Activated naive CD8-positive, alpha-beta T cell treated with anti-CD3 and anti-CD28 coated beads for 36 hours (primary cell): ENCODE measurements around the gene INSR. TPM values are rescaled to one million over a fixed set of nuclear protein-coding genes. Genes with fewer than 3 reads are reported as not detected.
"Not testable (repeated sequence)": the region's sequence is repeated elsewhere in the genome, so short reads cannot be mapped to it uniquely, and the experiment has no call there.

Experiments
- DNase-seq: peaks from one replicate; pipeline ENCODE4 v3.0.0; 2021
- H3K27ac Mint-ChIP-seq: one replicate; pipeline ENCODE4 v1.8.0; 2022; ENCODE audit warnings: mild to moderate bottlenecking, moderate library complexity, mixed read lengths
- H3K27me3 Mint-ChIP-seq: one replicate; pipeline ENCODE4 v1.8.0; 2022; ENCODE audit warnings: mild to moderate bottlenecking, mixed read lengths
- H3K36me3 Mint-ChIP-seq: one replicate; pipeline ENCODE4 v1.8.0; 2021; ENCODE audit warnings: mild to moderate bottlenecking, mixed read lengths
- H3K4me1 Mint-ChIP-seq: one replicate; pipeline ENCODE4 v1.8.0; 2021; ENCODE audit warnings: mixed read lengths
- H3K4me3 Mint-ChIP-seq: one replicate; pipeline ENCODE4 v1.8.0; 2022; ENCODE audit warnings: mild to moderate bottlenecking, moderate library complexity, mixed read lengths
- H3K9me3 Mint-ChIP-seq: one replicate; pipeline ENCODE4 v1.8.0; 2022; ENCODE audit warnings: mixed read lengths
- total RNA-seq, 2 experiments: library from RNA; stranded (reverse); gene quantifications; one replicate each; pipeline ENCODE4 v1.2.3, GENCODE V29; 2021

Gene INSR
- total RNA-seq, 2 experiments from 2014 or later = 1.2 to 1.4 TPM

DNA sequence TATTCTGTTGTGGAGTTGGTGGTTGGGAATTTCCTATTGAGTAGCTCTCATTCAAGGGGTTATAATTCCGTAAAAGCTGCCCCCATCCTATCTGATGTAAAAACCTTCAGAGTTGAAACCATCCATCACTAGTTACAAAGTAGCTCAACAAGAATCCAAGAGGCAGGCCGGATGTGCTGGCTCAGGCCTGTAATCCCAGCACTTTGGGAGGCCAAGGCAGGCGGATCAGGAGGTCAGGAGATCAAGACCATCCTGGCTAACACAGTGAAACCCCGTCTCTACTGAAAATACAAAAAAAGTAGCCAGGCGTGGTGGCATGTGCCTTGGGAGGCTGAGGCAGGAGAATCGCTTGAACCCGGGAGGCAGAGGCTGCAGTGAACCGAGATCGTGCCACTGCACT is 14.1 kb upstream of the INSR start:
- not testable (repeated sequence) for H3K4me1 Mint-ChIP-seq, H3K27ac Mint-ChIP-seq, H3K4me3 Mint-ChIP-seq

DNA sequence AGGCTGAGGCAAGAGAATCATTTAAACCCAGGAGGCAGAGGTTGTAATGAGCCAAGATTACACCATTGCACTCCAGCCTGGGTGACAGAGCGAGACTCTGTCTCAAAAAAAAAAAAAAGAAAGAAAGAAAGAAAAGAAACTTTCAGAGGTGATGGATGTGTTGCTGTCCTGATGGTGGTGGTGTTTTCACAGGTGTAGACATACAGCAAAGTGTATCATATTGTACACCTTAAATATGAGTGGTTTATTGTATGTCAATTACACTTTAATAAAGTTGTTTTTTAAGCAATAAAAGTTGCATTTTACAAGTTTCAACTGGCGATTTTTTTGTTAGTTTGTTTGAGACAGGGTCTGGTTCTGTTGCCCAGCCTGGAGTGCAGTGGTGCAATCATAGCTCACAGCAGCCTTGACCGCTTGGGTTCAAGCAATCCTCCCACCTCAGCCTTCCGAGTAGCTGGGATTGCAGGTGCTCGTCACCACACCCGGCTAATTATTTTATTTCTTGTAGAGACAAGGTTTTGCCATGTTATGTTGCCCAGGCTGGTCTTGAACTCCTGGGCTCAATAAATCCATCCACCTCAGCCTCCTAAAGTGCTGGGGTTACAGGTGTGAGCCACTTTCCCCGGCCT is 13.5 kb upstream of the INSR start:
- Mint-ChIP-seq H3K4me3 (no peak overlapping the region), H3K27me3 (no peaks in the 10 kb centered on the region), H3K36me3 (no peaks in the 10 kb centered on the region), H3K9me3 (no peaks in the 10 kb centered on the region), H3K4me1 (no peaks in the 10 kb centered on the region), H3K27ac (no peak overlapping the region)
- DNase-seq = no peak

More for the DNA sequence above, 14.1 kb upstream of the INSR start:
- DNase-seq, H3K27me3 Mint-ChIP-seq, H3K9me3 Mint-ChIP-seq, H3K36me3 Mint-ChIP-seq: not testable (repeated sequence)

DNA sequence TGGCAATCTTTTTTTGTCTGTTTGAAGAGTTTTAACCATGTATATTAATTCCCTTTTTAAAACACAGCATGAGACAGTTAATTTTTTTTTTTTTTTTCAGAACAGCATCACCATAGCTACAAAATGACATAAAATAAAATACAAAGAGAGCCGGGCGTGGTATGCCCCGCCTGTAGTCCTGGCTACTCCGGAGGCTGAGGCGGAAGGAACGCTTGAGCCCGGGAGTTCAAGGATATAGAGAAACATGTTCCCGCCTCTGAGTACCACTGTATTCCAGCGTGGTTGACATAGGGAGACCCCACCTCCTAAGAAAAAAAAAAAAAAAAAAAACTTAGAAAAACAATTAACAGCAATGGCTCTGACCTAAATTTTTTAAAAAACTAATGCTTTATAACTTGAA is 10.0 kb upstream of the INSR start:
- Mint-ChIP-seq H3K27ac (no peak overlapping the region), H3K9me3 (no peaks in the 10 kb centered on the region), H3K36me3 (no peaks in the 10 kb centered on the region), H3K4me1 (no peaks in the 10 kb centered on the region), H3K4me3 (no peak overlapping the region), H3K27me3 (no peaks in the 10 kb centered on the region)
- DNase-seq = no peak

DNA sequence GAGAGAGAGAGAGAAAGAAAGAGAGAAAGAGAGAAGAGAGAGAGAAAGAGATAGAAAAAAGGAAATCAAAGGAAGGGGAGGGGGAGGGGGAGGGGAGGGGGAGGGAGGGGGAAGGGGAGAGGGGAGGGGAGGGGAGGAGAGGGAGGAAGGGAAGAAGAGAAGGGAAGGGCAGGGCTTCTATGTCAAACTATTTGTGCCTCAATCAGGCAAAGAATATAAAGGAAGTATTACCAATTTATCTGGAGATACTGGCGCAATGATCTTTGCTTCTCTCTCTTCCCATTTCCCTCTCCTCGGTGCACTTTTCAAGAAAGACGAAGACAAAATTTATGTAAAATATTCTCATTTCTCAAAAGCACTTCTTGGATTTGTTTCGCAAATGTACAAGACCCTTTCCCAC is 9.3 kb upstream of the INSR start:
- H3K9me3 Mint-ChIP-seq = no peaks in the 10 kb centered on the region

DNA sequence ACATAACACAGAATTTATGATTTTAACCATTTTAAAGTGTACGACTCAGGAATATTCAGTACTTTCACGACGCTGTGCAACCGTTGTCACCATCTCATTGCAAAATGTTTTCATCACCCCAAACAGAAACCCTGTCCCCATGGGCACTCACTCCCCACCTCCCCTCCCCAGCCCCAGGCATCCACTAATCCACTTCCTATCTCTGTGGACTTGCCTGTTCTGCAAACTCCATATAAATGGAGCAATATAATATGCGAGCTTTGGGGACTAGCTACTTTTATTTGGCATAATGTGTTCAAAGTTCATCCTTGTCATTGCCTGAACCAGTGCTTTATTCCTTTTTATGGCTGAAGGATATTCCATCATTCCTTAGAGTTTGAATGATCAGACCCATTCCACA is 7.3 kb upstream of the INSR start:
- no peak overlapping the region for H3K4me3 Mint-ChIP-seq
- DNase-seq = no peak
- no peaks in the 10 kb centered on the region for H3K4me1 Mint-ChIP-seq
- peaks cover 19% of the 10 kb centered on the region for H3K27me3 Mint-ChIP-seq
- H3K36me3 Mint-ChIP-seq = no peaks in the 10 kb centered on the region
- H3K27ac Mint-ChIP-seq = no peak overlapping the region
- no peaks in the 10 kb centered on the region for H3K9me3 Mint-ChIP-seq

More for the DNA sequence above, 9.3 kb upstream of the INSR start:
- no peak for DNase-seq
- no peak overlapping the region for H3K4me3 Mint-ChIP-seq
- peaks cover 1% of the 10 kb centered on the region for H3K27me3 Mint-ChIP-seq
- no peaks in the 10 kb centered on the region for H3K4me1 Mint-ChIP-seq
- no peak overlapping the region for H3K27ac Mint-ChIP-seq
- no peaks in the 10 kb centered on the region for H3K36me3 Mint-ChIP-seq

DNA sequence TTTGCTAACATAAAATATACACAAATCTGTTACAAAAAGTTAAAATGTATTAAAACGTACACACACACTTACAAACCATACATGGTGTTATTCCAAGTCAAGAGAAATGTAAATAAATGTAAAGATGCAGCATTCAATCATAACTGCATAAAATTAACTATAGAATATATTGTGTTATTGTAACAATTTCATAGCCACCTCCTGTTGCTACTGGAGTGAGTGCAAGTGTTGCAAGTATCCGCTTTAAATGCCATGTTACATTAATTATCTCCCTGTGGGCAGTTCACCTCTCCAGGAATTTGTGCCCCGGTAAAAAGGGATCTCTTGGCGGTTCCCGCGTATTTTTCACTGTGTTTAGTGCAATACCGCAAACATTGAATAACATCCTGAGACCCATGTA is 3.5 kb upstream of the INSR start:
- no peak overlapping the region for H3K27ac Mint-ChIP-seq
- H3K27me3 Mint-ChIP-seq = peaks cover 48% of the 10 kb centered on the region
- H3K4me1 Mint-ChIP-seq = peaks cover 7% of the 10 kb centered on the region
- no peak for DNase-seq
- H3K36me3 Mint-ChIP-seq = no peaks in the 10 kb centered on the region
- no peaks in the 10 kb centered on the region for H3K9me3 Mint-ChIP-seq
- H3K4me3 Mint-ChIP-seq = no peak overlapping the region

DNA sequence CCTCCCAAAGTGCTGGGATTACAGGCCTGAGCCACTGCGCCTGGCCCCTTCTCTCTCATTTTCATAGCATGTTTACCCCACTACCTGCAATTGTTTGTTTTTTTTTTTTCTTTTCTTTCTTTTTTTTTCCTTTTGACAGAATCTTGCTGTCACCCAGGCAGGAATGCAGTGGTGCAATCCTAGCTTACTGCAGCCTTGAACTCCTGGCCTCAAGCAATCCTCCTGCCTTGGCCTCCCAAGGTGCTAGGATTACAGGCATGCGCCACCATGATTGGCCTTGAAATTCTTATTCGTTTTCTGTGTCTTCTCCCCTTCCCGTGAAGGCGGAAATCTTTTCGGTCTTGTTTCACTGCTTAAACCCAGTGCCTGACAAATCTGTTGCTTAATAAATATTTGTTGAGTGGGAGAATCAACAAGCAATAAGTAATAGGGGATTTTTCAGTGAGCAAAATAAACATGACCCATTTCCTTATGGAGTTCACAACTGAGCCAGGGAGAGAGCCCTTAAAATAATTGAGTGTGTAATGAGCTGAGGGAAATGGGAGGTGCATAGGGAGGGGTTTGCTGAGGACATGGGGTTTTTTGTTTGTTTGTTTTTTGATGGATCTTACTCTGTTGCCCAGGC is 1.8 kb upstream of the INSR start:
- Mint-ChIP-seq H3K27me3 (peaks cover 57% of the 10 kb centered on the region), H3K4me3 (no peak overlapping the region), H3K9me3 (no peaks in the 10 kb centered on the region)

DNA sequence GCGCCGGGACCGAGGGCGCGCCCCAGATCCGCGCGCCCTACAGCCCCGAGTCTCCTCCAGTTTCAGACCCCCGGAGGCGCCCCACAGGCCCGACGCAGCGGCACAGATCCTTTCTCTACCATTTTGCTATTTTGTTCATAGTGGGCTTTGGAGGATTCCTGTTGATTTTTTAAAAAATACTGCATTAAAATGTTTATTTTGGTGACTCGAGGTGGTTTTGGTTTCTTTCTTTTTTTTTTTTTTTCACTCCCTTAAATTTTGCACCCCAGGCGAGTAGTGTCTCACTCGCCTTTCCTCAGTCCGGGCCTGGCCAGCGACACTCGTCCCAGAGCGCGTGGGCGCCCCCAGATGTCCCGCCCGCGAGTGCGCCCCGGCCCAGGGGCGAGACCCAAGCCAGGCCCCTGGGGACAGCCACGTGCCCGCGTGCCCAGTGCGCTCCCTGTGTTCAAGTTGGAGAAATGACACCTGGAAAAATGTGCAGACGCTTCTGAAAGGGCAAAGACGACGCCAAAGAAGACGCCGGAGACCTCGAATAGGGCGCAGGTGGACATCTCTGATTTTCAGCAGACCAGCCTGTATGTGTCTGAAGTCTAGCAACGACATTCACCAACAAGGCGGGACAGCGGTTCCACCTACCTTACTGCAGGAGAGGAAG is 471 bp upstream of the INSR start:
- peak; percentile 38 for DNase-seq
- H3K27me3 Mint-ChIP-seq = peaks cover 57% of the 10 kb centered on the region
- H3K9me3 Mint-ChIP-seq = no peaks in the 10 kb centered on the region
- H3K27ac Mint-ChIP-seq = no peak overlapping the region
- H3K36me3 Mint-ChIP-seq = no peaks in the 10 kb centered on the region
- peak overlapping the region; percentile 75 for H3K4me3 Mint-ChIP-seq
- peaks cover 7% of the 10 kb centered on the region for H3K4me1 Mint-ChIP-seq

More for the DNA sequence above, 1.8 kb upstream of the INSR start:
- no peaks in the 10 kb centered on the region for H3K36me3 Mint-ChIP-seq
- no peak overlapping the region for H3K27ac Mint-ChIP-seq
- no peak for DNase-seq
- peaks cover 7% of the 10 kb centered on the region for H3K4me1 Mint-ChIP-seq

DNA sequence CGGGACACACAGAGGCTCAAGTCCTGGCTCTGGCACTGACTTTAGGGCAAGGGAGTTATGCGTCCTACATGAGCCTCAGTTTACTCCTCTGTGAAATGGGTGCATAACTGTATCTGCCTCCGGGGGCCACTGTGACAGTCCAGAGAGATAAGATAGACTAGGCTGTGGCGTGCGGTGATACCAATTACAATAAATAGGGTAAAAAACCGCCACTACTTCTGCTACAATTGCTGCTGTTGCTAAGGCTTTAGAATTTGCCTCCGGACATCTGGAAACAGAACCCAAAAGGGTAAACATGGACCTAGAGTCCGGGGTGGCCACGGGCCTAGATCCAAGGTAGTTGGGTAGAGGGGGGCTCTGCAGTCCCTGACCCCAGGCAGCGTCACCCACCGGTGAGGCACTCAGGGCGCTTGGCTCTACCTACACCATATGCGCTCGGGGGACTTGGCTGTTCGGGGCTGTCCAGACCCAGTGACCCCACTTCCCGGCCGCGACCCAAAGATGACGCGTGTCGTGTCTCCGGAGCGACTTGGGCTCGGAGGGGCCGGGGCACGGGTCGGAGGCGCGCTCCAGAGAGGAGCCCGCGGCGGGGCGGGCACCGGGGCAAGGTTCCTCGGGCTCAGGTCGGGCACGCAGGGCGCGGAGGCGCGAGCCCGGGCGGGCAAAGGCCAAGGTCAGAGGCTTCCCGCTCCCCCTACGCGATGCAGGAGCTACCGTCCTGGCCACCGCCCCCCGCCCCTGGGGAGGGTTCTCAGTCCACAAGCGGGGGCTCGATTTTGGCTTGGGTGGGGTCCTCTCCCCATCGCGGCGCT is 1.1 kb downstream of the INSR start:
- peak overlapping the region; percentile 1 for H3K4me3 Mint-ChIP-seq
- peak; percentile 6 for DNase-seq
- peaks cover 7% of the 10 kb centered on the region for H3K4me1 Mint-ChIP-seq
- H3K9me3 Mint-ChIP-seq = no peaks in the 10 kb centered on the region
- no peaks in the 10 kb centered on the region for H3K36me3 Mint-ChIP-seq
- peaks cover 53% of the 10 kb centered on the region for H3K27me3 Mint-ChIP-seq
- H3K27ac Mint-ChIP-seq = no peak overlapping the region

DNA sequence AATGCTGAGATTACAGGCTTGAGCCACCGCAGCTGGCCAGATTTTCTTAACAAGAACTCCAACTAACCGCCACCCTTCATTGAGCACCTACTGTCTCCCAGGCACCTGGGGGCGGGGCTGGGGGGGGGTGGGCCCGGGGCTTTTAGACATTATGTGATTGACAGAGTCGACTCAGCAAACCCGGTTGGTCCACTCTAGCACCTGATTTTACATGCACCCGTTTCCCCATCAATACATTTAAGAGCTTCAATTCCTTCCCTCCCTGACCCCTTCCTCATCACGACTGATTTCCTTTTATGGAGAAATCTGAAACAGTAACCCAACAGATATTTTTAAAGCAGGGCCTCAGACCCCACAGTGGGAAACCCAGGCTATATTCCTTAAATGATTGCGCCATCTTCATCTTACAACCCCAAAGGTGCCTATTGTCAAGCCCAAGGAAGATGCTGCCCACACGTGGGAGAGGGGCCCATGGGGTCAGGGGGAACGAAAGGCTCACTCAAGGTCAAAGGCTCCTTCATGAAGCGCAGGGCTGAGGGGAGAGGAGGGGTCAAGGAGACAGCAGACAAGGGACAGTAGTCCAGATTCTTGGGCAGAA is 1.8 kb downstream of the INSR start:
- Mint-ChIP-seq H3K36me3 (no peaks in the 10 kb centered on the region), H3K27ac (no peak overlapping the region), H3K4me1 (peaks cover 7% of the 10 kb centered on the region), H3K4me3 (peak overlapping the region; percentile 1), H3K27me3 (peaks cover 46% of the 10 kb centered on the region), H3K9me3 (no peaks in the 10 kb centered on the region)
- no peak for DNase-seq

DNA sequence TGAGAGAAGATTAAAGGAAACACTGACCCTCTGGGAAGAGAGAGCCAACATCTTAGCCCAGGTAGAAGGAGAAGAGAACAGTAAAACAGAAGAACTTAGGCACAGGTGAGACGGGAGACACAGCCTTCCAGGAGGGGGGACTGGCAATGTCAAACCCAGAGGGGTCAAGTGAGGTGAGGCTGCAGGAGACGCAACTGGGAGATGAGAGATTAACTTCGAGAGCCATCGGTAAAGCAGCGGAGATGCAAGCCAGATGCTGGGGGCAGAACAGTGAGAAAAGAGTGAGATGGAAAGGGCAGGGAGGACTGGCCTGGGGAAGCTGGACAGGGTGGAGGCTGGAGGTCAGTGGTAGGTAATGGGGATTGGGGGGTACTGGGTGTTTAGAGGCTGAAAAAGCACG is 5.2 kb downstream of the INSR start:
- Mint-ChIP-seq H3K4me1 (no peaks in the 10 kb centered on the region), H3K4me3 (no peak overlapping the region), H3K9me3 (no peaks in the 10 kb centered on the region), H3K27ac (no peak overlapping the region), H3K27me3 (peaks cover 15% of the 10 kb centered on the region), H3K36me3 (no peaks in the 10 kb centered on the region)
- no peak for DNase-seq

DNA sequence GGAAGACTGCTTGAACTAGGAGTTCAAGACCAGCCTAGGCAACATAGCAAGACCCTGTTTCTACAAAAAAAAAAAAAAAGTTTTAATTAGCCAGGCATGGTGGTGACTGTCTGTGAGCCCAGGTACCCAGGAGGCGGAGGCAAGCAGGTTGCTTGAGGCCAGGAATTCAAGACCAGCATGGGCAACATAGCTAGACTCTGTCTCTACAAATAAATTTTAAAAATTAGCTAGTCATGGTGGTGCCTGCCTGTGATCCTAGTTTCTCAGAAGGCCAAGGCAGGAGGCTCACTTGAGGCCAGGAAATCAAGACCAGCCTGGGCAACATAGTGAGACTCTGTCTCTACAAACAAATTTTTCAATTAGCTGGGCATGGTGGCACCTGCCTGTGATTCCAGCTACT is 6.1 kb downstream of the INSR start:
- Mint-ChIP-seq H3K27ac (no peak overlapping the region), H3K27me3 (peaks cover 13% of the 10 kb centered on the region), H3K36me3 (no peaks in the 10 kb centered on the region), H3K9me3 (no peaks in the 10 kb centered on the region), H3K4me3 (no peak overlapping the region), H3K4me1 (no peaks in the 10 kb centered on the region)
- no peak for DNase-seq

DNA sequence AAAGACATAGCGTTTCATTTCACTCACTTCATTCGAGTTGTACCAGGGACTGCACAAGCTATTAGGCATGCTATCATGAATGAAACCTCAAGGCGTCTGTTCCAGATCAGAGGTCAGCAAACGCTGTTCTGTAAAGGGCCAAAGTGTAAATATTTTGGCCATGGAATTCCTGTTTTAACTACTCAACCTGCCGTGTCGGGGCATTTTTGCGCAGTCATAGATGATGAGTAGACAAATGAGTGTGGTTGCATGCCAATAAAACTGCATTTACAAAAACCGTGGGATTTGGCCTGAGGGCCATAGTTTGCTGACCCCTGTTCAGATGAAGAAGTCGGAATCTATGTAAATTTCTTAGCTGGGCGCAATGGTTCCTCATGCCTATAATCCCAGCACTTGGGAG is 6.5 kb downstream of the INSR start:
- no peaks in the 10 kb centered on the region for H3K4me1 Mint-ChIP-seq
- H3K27ac Mint-ChIP-seq = no peak overlapping the region
- no peak for DNase-seq
- peaks cover 9% of the 10 kb centered on the region for H3K27me3 Mint-ChIP-seq
- H3K9me3 Mint-ChIP-seq = no peaks in the 10 kb centered on the region
- no peaks in the 10 kb centered on the region for H3K36me3 Mint-ChIP-seq
- H3K4me3 Mint-ChIP-seq = no peak overlapping the region

DNA sequence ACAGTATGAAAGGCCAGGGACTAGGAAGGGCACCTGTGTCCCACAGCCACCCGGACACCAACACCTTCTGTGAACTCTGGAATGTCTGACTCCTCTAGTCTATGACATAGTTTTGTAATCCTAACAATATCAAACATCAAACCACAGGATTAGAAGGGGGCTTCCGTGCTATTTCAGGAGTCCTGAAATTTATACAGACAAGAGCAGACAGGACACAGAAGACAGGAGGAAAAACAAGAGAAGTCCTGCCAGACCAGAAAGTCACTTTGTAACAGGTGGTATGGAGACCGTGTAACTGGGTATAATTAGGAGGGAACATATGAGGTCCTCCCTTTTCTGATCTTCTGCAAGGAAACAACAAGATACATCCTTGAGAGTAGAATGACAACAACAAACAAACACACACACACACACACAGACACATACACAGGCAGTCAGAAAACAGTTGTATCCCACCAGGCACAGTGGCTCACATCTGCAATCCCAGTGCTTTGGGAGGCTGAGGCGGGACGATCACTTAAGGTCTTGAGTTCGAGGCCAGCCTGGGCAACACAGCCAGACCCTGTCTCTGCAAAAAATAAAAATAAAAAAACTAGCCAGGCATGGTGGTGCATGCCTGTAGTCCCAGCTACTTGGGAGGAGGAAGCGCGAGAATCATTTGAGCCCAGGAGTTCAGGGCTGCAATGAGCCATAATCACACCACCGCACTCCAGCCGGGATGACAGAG is 13.1 kb downstream of the INSR start:
- H3K36me3 Mint-ChIP-seq = no peaks in the 10 kb centered on the region
- no peak for DNase-seq
- H3K9me3 Mint-ChIP-seq = no peaks in the 10 kb centered on the region
- no peaks in the 10 kb centered on the region for H3K27me3 Mint-ChIP-seq
- H3K27ac Mint-ChIP-seq = no peak overlapping the region
- no peaks in the 10 kb centered on the region for H3K4me1 Mint-ChIP-seq
- H3K4me3 Mint-ChIP-seq = no peak overlapping the region
